Muscle of leg (tissue), 11 donors: Measurements from ENCODE around the gene SP3. TPM values are rescaled to one million over a fixed set of nuclear protein-coding genes. Genes with fewer than 3 reads are reported as not detected.
"Not testable (repeated sequence)": the region's sequence is repeated elsewhere in the genome, so short reads cannot be mapped to it uniquely, and the experiment has no call there.

ENCODE experiments used
- DNase-seq: peaks from one replicate; pipeline ENCODE4 v3.0.0; 2013
- H3K27ac ChIP-seq: one replicate; pipeline ENCODE4 v1.5.1; 2013; ENCODE audit warnings: mild to moderate bottlenecking, low read length, control low read depth
- H3K27me3 ChIP-seq: one replicate; pipeline ENCODE4 v1.6.1; 2013; ENCODE audit warnings: low read length; ENCODE audit not compliant: control insufficient read depth, insufficient read depth
- H3K36me3 ChIP-seq: one replicate; pipeline ENCODE4 v1.6.1; 2013; ENCODE audit warnings: low read length; ENCODE audit not compliant: control insufficient read depth, insufficient read depth
- H3K4me1 ChIP-seq: one replicate; pipeline ENCODE4 v1.6.1; 2013; ENCODE audit warnings: low read length; ENCODE audit not compliant: control insufficient read depth, insufficient read depth
- H3K4me3 ChIP-seq: one replicate; pipeline ENCODE4 v1.5.1; 2013; ENCODE audit warnings: low read length, control low read depth
- H3K9me3 ChIP-seq: replicated peaks from 2 replicates; pipeline ENCODE4 v1.6.1; 2013; ENCODE audit warnings: low read depth, low read length; ENCODE audit not compliant: control insufficient read depth
- WGBS: methylation state at CpG from one replicate; pipeline ENCODE4 v1.1.5; 2013; ENCODE audit warnings: missing lambda C conversion rate; ENCODE audit not compliant: insufficient coverage; 5-methylcytosine and 5-hydroxymethylcytosine counted together
- polyA plus RNA-seq, 8 donors: library from polyadenylated mRNA; unstranded; fragments of 120-200 nt; gene quantifications; one replicate each; pipeline versions ENCODE4 v1.2.1 to v1.2.3, GENCODE V29; 2013; ENCODE audit warnings: inconsistent platforms in 1 of 8, low replicate concordance in 1 of 8; ENCODE audit not compliant: insufficient read length in 8 of 8, insufficient read depth in 1 of 8
- total RNA-seq: library from RNA; stranded (reverse); fragments of 120-200 nt; gene quantifications from one replicate; pipeline ENCODE4 v1.2.4, GENCODE V29; 2013

The SP3 gene
- total and polyA plus RNA-seq, 9 donors, result 52.1 to 109 (median 73.6) TPM

GRCh38 chr2:173898996-173899395 is 66.2 kb downstream of the SP3 start:
- WGBS, result 91% methylated on average over 8 of the region's 12 CpGs
- Histone ChIP-seq H3K36me3 (peaks cover 2% of the 10 kb centered on the region), H3K4me1 (no peaks in the 10 kb centered on the region), H3K27me3 (no peaks in the 10 kb centered on the region), H3K27ac (no peak overlapping the region), H3K9me3 (no peaks in the 10 kb centered on the region), H3K4me3 (no peak overlapping the region)
- DNase-seq, result no peak

GRCh38 chr2:173898178-173898668 is 67.0 kb downstream of the SP3 start:
- Histone ChIP-seq H3K9me3 (no peaks in the 10 kb centered on the region), H3K27ac (no peak overlapping the region), H3K36me3 (no peaks in the 10 kb centered on the region), H3K27me3 (no peaks in the 10 kb centered on the region), H3K4me1 (no peaks in the 10 kb centered on the region), H3K4me3 (no peak overlapping the region)
- 58% methylated on average over 4 of the region's 5 CpGs for WGBS
- peak; percentile 25 for DNase-seq

- H3K27ac ChIP-seq, result no peak overlapping the region
- WGBS, result no CpG with 5 or more reads among the region's 2 CpGs
These were observed 68.4 kb downstream of the SP3 start for GRCh38 chr2:173896755-173897154.

GRCh38 chr2:173892341-173892740 is 72.8 kb downstream of the SP3 start:
- Histone ChIP-seq H3K27me3 (no peaks in the 10 kb centered on the region), H3K9me3 (peaks cover 13% of the 10 kb centered on the region), H3K4me1 (no peaks in the 10 kb centered on the region), H3K36me3 (no peaks in the 10 kb centered on the region), H3K4me3 (no peak overlapping the region), H3K27ac (no peak overlapping the region)
- WGBS, result 75% methylated on average over 2 of the region's 2 CpGs
- no peak for DNase-seq

More at GRCh38 chr2:173896755-173897154, 68.4 kb downstream of the SP3 start:
- no peaks in the 10 kb centered on the region for H3K4me1 ChIP-seq
- H3K36me3 ChIP-seq, result no peaks in the 10 kb centered on the region
- no peaks in the 10 kb centered on the region for H3K27me3 ChIP-seq
- no peak for DNase-seq
- H3K9me3 ChIP-seq, result no peaks in the 10 kb centered on the region
- H3K4me3 ChIP-seq, result no peak overlapping the region

- WGBS, result no CpG with 5 or more reads among the region's 2 CpGs
- no peaks in the 10 kb centered on the region for H3K27me3 ChIP-seq
- no peaks in the 10 kb centered on the region for H3K36me3 ChIP-seq
- no peaks in the 10 kb centered on the region for H3K4me1 ChIP-seq
- H3K9me3 ChIP-seq, result peaks cover 13% of the 10 kb centered on the region
- no peak overlapping the region for H3K27ac ChIP-seq
- DNase-seq, result no peak
- no peak overlapping the region for H3K4me3 ChIP-seq
These were observed 73.7 kb downstream of the SP3 start for GRCh38 chr2:173891315-173892037.

- 91% methylated on average over 1 of the region's 1 CpG for WGBS
- not testable (repeated sequence) for DNase-seq, H3K27ac ChIP-seq
These were observed 75.7 kb downstream of the SP3 start for GRCh38 chr2:173889464-173889863.

GRCh38 chr2:173886613-173887012 is 78.6 kb downstream of the SP3 start:
- H3K4me3 ChIP-seq, result no peak overlapping the region
- WGBS, result 76% methylated on average over 2 of the region's 3 CpGs
- H3K36me3 ChIP-seq, result no peaks in the 10 kb centered on the region
- no peak overlapping the region for H3K27ac ChIP-seq
- H3K4me1 ChIP-seq, result peaks cover 1% of the 10 kb centered on the region
- DNase-seq, result no peak
- no peaks in the 10 kb centered on the region for H3K27me3 ChIP-seq
- peaks cover 13% of the 10 kb centered on the region for H3K9me3 ChIP-seq

More at GRCh38 chr2:173889464-173889863, 75.7 kb downstream of the SP3 start:
- peaks cover 13% of the 10 kb centered on the region for H3K9me3 ChIP-seq
- H3K4me1 ChIP-seq, H3K4me3 ChIP-seq, H3K27me3 ChIP-seq, H3K36me3 ChIP-seq: not testable (repeated sequence)

- H3K9me3 ChIP-seq, result peaks cover 2% of the 10 kb centered on the region
- no CpG with 5 or more reads among the region's 2 CpGs for WGBS
These were observed 81.0 kb downstream of the SP3 start for GRCh38 chr2:173884025-173884802.

GRCh38 chr2:173881886-173882285 is 83.3 kb downstream of the SP3 start:
- WGBS, result no CpG with 5 or more reads among the region's 3 CpGs

More at GRCh38 chr2:173884025-173884802, 81.0 kb downstream of the SP3 start:
- Histone ChIP-seq H3K36me3 (no peaks in the 10 kb centered on the region), H3K4me1 (peaks cover 4% of the 10 kb centered on the region), H3K4me3 (no peak overlapping the region), H3K27ac (no peak overlapping the region), H3K27me3 (no peaks in the 10 kb centered on the region)
- DNase-seq, result peak; percentile 60

GRCh38 chr2:173881461-173881860 is 83.7 kb downstream of the SP3 start:
- Histone ChIP-seq H3K36me3 (no peaks in the 10 kb centered on the region), H3K9me3 (no peaks in the 10 kb centered on the region), H3K27ac (no peak overlapping the region), H3K27me3 (peaks cover 4% of the 10 kb centered on the region), H3K4me1 (peaks cover 4% of the 10 kb centered on the region), H3K4me3 (no peak overlapping the region)
- WGBS, result 40% methylated on average over 2 of the region's 4 CpGs
- DNase-seq, result peak; percentile 74

More at GRCh38 chr2:173881886-173882285, 83.3 kb downstream of the SP3 start:
- DNase-seq, result no peak
- Histone ChIP-seq H3K9me3 (no peaks in the 10 kb centered on the region), H3K27me3 (peaks cover 3% of the 10 kb centered on the region), H3K27ac (no peak overlapping the region), H3K36me3 (no peaks in the 10 kb centered on the region), H3K4me3 (no peak overlapping the region), H3K4me1 (peaks cover 4% of the 10 kb centered on the region)
